Activated naive CD8-positive, alpha-beta T cell treated with anti-CD3 and anti-CD28 coated beads, Interleukin-2, amount 50 U/mL, for 24 hours (primary cell): ENCODE results near the gene MCM3AP.
"Not testable (repeated sequence)": the region's sequence is repeated elsewhere in the genome, so short reads cannot be mapped to it uniquely, and the experiment has no call there.

Source experiments
- ATAC-seq: fragments of 150-1000 bp; cut with Tn5 transposase; one replicate; pipeline ENCODE4 v1.10.0; 2021
- DNase-seq: peaks from one replicate; pipeline ENCODE4 v3.0.0; 2021
- H3K27ac Mint-ChIP-seq: one replicate; pipeline ENCODE4 v1.8.0; 2021; ENCODE audit warnings: mild to moderate bottlenecking, mixed read lengths
- H3K27me3 Mint-ChIP-seq: one replicate; pipeline ENCODE4 v1.8.0; 2021; ENCODE audit warnings: mixed read lengths
- H3K36me3 Mint-ChIP-seq: one replicate; pipeline ENCODE4 v1.8.0; 2021; ENCODE audit warnings: low read depth, mixed read lengths
- H3K4me1 Mint-ChIP-seq: one replicate; pipeline ENCODE4 v1.8.0; 2021; ENCODE audit warnings: mixed read lengths
- H3K4me3 Mint-ChIP-seq: one replicate; pipeline ENCODE4 v1.8.0; 2021; ENCODE audit warnings: mild to moderate bottlenecking, moderate library complexity, mixed read lengths
- H3K9me3 Mint-ChIP-seq: one replicate; pipeline ENCODE4 v1.8.0; 2021; ENCODE audit warnings: mixed read lengths

The MCM3AP gene

GRCh38 chr21:46319186-46319585 is 33.8 kb upstream of the MCM3AP start:
- Mint-ChIP-seq H3K36me3 (peaks cover 25% of the 10 kb centered on the region), H3K27me3 (no peaks in the 10 kb centered on the region), H3K4me1 (peaks cover 27% of the 10 kb centered on the region), H3K27ac (no peak overlapping the region), H3K9me3 (no peaks in the 10 kb centered on the region), H3K4me3 (no peak overlapping the region)
- ATAC-seq (no peak), DNase-seq (no peak)

- Mint-ChIP-seq H3K4me3 (no peak overlapping the region), H3K9me3 (no peaks in the 10 kb centered on the region), H3K4me1 (peaks cover 24% of the 10 kb centered on the region), H3K36me3 (peaks cover 27% of the 10 kb centered on the region), H3K27me3 (no peaks in the 10 kb centered on the region), H3K27ac (no peak overlapping the region)
- no peak for DNase-seq
- no peak for ATAC-seq
Measured at GRCh38 chr21:46318464-46318845, 33.0 kb upstream of the MCM3AP start.

GRCh38 chr21:46317710-46318463 is 32.5 kb upstream of the MCM3AP start:
- DNase-seq (no peak), ATAC-seq (no peak)
- peaks cover 24% of the 10 kb centered on the region for H3K4me1 Mint-ChIP-seq
- H3K27me3 Mint-ChIP-seq = no peaks in the 10 kb centered on the region
- no peak overlapping the region for H3K4me3 Mint-ChIP-seq
- H3K27ac Mint-ChIP-seq = no peak overlapping the region
- no peaks in the 10 kb centered on the region for H3K9me3 Mint-ChIP-seq
- peaks cover 24% of the 10 kb centered on the region for H3K36me3 Mint-ChIP-seq

- ATAC-seq (no peak), DNase-seq (no peak)
- Mint-ChIP-seq H3K27me3 (no peaks in the 10 kb centered on the region), H3K36me3 (peaks cover 15% of the 10 kb centered on the region), H3K9me3 (no peaks in the 10 kb centered on the region), H3K27ac (no peak overlapping the region), H3K4me1 (peaks cover 14% of the 10 kb centered on the region), H3K4me3 (no peak overlapping the region)
Measured at GRCh38 chr21:46316708-46317324, 31.4 kb upstream of the MCM3AP start.

GRCh38 chr21:46314441-46315020 is 29.1 kb upstream of the MCM3AP start:
- no peak overlapping the region for H3K4me3 Mint-ChIP-seq
- ATAC-seq (no peak), DNase-seq (no peak)
- H3K4me1 Mint-ChIP-seq = no peaks in the 10 kb centered on the region
- H3K9me3 Mint-ChIP-seq = no peaks in the 10 kb centered on the region
- H3K27me3 Mint-ChIP-seq = no peaks in the 10 kb centered on the region
- H3K36me3 Mint-ChIP-seq = peaks cover 9% of the 10 kb centered on the region
- no peak overlapping the region for H3K27ac Mint-ChIP-seq

GRCh38 chr21:46312949-46313348 is 27.5 kb upstream of the MCM3AP start:
- H3K4me3 Mint-ChIP-seq = no peak overlapping the region
- H3K4me1 Mint-ChIP-seq = no peaks in the 10 kb centered on the region
- H3K9me3 Mint-ChIP-seq = no peaks in the 10 kb centered on the region
- H3K27me3 Mint-ChIP-seq = no peaks in the 10 kb centered on the region
- peaks cover 12% of the 10 kb centered on the region for H3K36me3 Mint-ChIP-seq
- H3K27ac Mint-ChIP-seq = no peak overlapping the region
- ATAC-seq (no peak), DNase-seq (no peak)

- Mint-ChIP-seq H3K4me3 (no peak overlapping the region), H3K27ac (no peak overlapping the region), H3K9me3 (no peaks in the 10 kb centered on the region), H3K36me3 (peaks cover 14% of the 10 kb centered on the region), H3K27me3 (no peaks in the 10 kb centered on the region), H3K4me1 (peaks cover 3% of the 10 kb centered on the region)
- ATAC-seq (no peak), DNase-seq (no peak)
Measured at GRCh38 chr21:46311568-46311967, 26.2 kb upstream of the MCM3AP start.

GRCh38 chr21:46310260-46310659 is 24.8 kb upstream of the MCM3AP start:
- H3K9me3 Mint-ChIP-seq, H3K27ac Mint-ChIP-seq, DNase-seq, H3K4me3 Mint-ChIP-seq, H3K27me3 Mint-ChIP-seq, ATAC-seq, H3K4me1 Mint-ChIP-seq: not testable (repeated sequence)
- peaks cover 14% of the 10 kb centered on the region for H3K36me3 Mint-ChIP-seq

GRCh38 chr21:46308431-46308830 is 23.0 kb upstream of the MCM3AP start:
- peaks cover 19% of the 10 kb centered on the region for H3K36me3 Mint-ChIP-seq
- H3K9me3 Mint-ChIP-seq = no peaks in the 10 kb centered on the region
- H3K4me3 Mint-ChIP-seq = no peak overlapping the region
- H3K4me1 Mint-ChIP-seq = peaks cover 3% of the 10 kb centered on the region
- ATAC-seq (no peak), DNase-seq (no peak)
- H3K27ac Mint-ChIP-seq = no peak overlapping the region
- H3K27me3 Mint-ChIP-seq = no peaks in the 10 kb centered on the region

GRCh38 chr21:46307625-46308024 is 22.2 kb upstream of the MCM3AP start:
- no peaks in the 10 kb centered on the region for H3K9me3 Mint-ChIP-seq
- DNase-seq (no peak), ATAC-seq (peak; percentile 52)
- no peaks in the 10 kb centered on the region for H3K27me3 Mint-ChIP-seq
- H3K4me1 Mint-ChIP-seq = peaks cover 3% of the 10 kb centered on the region
- H3K27ac Mint-ChIP-seq = no peak overlapping the region
- H3K36me3 Mint-ChIP-seq = peaks cover 19% of the 10 kb centered on the region
- no peak overlapping the region for H3K4me3 Mint-ChIP-seq

- Mint-ChIP-seq H3K4me3 (no peak overlapping the region), H3K9me3 (no peaks in the 10 kb centered on the region), H3K27me3 (no peaks in the 10 kb centered on the region), H3K27ac (no peak overlapping the region), H3K4me1 (peaks cover 3% of the 10 kb centered on the region), H3K36me3 (peaks cover 14% of the 10 kb centered on the region)
- DNase-seq (no peak), ATAC-seq (no peak)
Measured at GRCh38 chr21:46304955-46305354, 19.5 kb upstream of the MCM3AP start.

GRCh38 chr21:46304437-46304836 is 19.0 kb upstream of the MCM3AP start:
- Mint-ChIP-seq H3K36me3 (peaks cover 16% of the 10 kb centered on the region), H3K4me3 (no peak overlapping the region), H3K4me1 (peaks cover 3% of the 10 kb centered on the region), H3K27me3 (no peaks in the 10 kb centered on the region), H3K9me3 (no peaks in the 10 kb centered on the region), H3K27ac (no peak overlapping the region)
- no peak for ATAC-seq
- no peak for DNase-seq

- no peaks in the 10 kb centered on the region for H3K9me3 Mint-ChIP-seq
- H3K36me3 Mint-ChIP-seq = peaks cover 19% of the 10 kb centered on the region
- no peak overlapping the region for H3K27ac Mint-ChIP-seq
- ATAC-seq (no peak), DNase-seq (no peak)
- H3K4me3 Mint-ChIP-seq = no peak overlapping the region
- H3K4me1 Mint-ChIP-seq = peaks cover 6% of the 10 kb centered on the region
- peaks cover 4% of the 10 kb centered on the region for H3K27me3 Mint-ChIP-seq
Measured at GRCh38 chr21:46301759-46302158, 16.3 kb upstream of the MCM3AP start.

GRCh38 chr21:46299167-46299566 is 13.8 kb upstream of the MCM3AP start:
- Mint-ChIP-seq H3K27ac (no peak overlapping the region), H3K36me3 (peaks cover 15% of the 10 kb centered on the region), H3K4me1 (peaks cover 23% of the 10 kb centered on the region), H3K9me3 (no peaks in the 10 kb centered on the region), H3K4me3 (no peak overlapping the region), H3K27me3 (peaks cover 4% of the 10 kb centered on the region)
- ATAC-seq (no peak), DNase-seq (no peak)
